H1 (cell line): ENCODE measurements around the gene KRTDAP. TPM values are rescaled to one million over a fixed set of nuclear protein-coding genes. Genes with fewer than 3 reads are reported as not detected.
A peak's percentile ranks its signal among the peaks of the same experiment; 100 is the strongest.

Source experiments
- CTCF ChIA-PET: fragments of 300-600 bp; sonication (Branson Sonifier 250); formaldehyde crosslinking; loops from one replicate; lab custom pipeline; 2021; ENCODE audit not compliant: partially characterized antibody; lab: Charles Lee
- POLR2A ChIA-PET: fragments of 300-600 bp; sonication (Branson Sonifier 250); formaldehyde crosslinking; loops from one replicate; lab custom pipeline; 2021; ENCODE audit warnings: inconsistent platforms; ENCODE audit not compliant: partially characterized antibody; lab: Charles Lee
- DNase-seq, 2 experiments: peaks; one replicate each; pipeline versions ENCODE4 v3.0.0 to v3.0.0-alpha.2; 2010 to 2022; ENCODE audit warnings: low spot score in 2 of 2, low read depth in 1 of 2, mixed read lengths in 1 of 2
- FAIRE-seq: peaks from 2 replicates; lab custom pipeline; 2011; peaks lifted over from hg19 to GRCh38; lab: Jason Lieb, UNC
- H2AFZ ChIP-seq: 2 replicates; pipeline ENCODE4 v1.8.1; 2012; ENCODE audit warnings: low read length, inconsistent platforms
- H2AK5ac ChIP-seq: 2 replicates; pipeline ENCODE4 v1.6.1; 2013; ENCODE audit warnings: low read depth, low read length
- H2BK120ac ChIP-seq: replicated peaks from 2 replicates; pipeline ENCODE3; 2013; ENCODE audit warnings: low read depth, low read length, inconsistent platforms
- H2BK12ac ChIP-seq: 2 replicates; pipeline ENCODE4 v1.6.1; 2013; ENCODE audit warnings: low read depth, low read length
- H2BK15ac ChIP-seq: 2 replicates; pipeline ENCODE4 v1.6.1; 2013; ENCODE audit warnings: low read length
- H2BK20ac ChIP-seq: 2 replicates; pipeline ENCODE4 v1.6.1; 2013; ENCODE audit warnings: low read length
- H2BK5ac ChIP-seq: 2 replicates; pipeline ENCODE4 v1.6.1; 2013; ENCODE audit warnings: low read depth, low read length
- H3K14ac ChIP-seq: 2 replicates; pipeline ENCODE4 v1.6.1; 2013; ENCODE audit warnings: inconsistent platforms; ENCODE audit not compliant: insufficient read length
- H3K18ac ChIP-seq: 2 replicates; pipeline ENCODE4 v1.6.1; 2013; ENCODE audit warnings: low read length; ENCODE audit errors: extremely low read depth
- H3K23ac ChIP-seq: 2 replicates; pipeline ENCODE4 v1.6.1; 2013; ENCODE audit warnings: inconsistent platforms; ENCODE audit not compliant: insufficient read length
- H3K23me2 ChIP-seq: 2 replicates; pipeline ENCODE4 v1.6.1; 2013; ENCODE audit warnings: low read depth, low read length
- H3K27ac ChIP-seq: 2 replicates; pipeline ENCODE4 v1.6.1; 2011; ENCODE audit warnings: low read depth, low read length, inconsistent platforms
- H3K27me3 ChIP-seq, 4 experiments: replicated peaks in 1 of 4; 1 replicate in 1 of 4; 2 replicates in 3 of 4; pipeline versions ENCODE4 v1.6.1 to v1.8.1; 2011 to 2013; ENCODE audit warnings: low read length in 3 of 4, mild to moderate bottlenecking in 3 of 4, inconsistent platforms in 2 of 4, mixed read lengths in 2 of 4, moderate library complexity in 1 of 4; ENCODE audit not compliant: control insufficient read depth in 3 of 4, insufficient read depth in 3 of 4; ENCODE audit errors: extremely low read depth in 1 of 4
- H3K36me3 ChIP-seq, 4 experiments: 2 replicates each; pipeline versions ENCODE4 v1.6.1 to v1.8.1; 2011 to 2013; ENCODE audit warnings: mild to moderate bottlenecking in 4 of 4, low read length in 3 of 4, moderate library complexity in 2 of 4, control low read depth in 1 of 4, inconsistent platforms in 1 of 4; ENCODE audit not compliant: insufficient read depth in 4 of 4, control insufficient read depth in 2 of 4
- H3K4ac ChIP-seq: replicated peaks from 2 replicates; pipeline ENCODE3; 2013; ENCODE audit warnings: low read length, low read depth, mixed read lengths, inconsistent platforms; ENCODE audit not compliant: insufficient read length
- H3K4me1 ChIP-seq, 4 experiments: replicated peaks in 1 of 4; 1 replicate in 1 of 4; 2 replicates in 3 of 4; pipeline versions ENCODE4 v1.6.1 to v1.8.1; 2011 to 2013; ENCODE audit warnings: low read length in 3 of 4, inconsistent platforms in 2 of 4, mixed read lengths in 1 of 4; ENCODE audit not compliant: insufficient read depth in 4 of 4, control insufficient read depth in 3 of 4
- H3K4me2 ChIP-seq, 2 experiments: 2 replicates each; pipeline versions ENCODE4 v1.6.1 to v1.8.1; 2011 to 2013; ENCODE audit warnings: low read depth in 2 of 2, low read length in 2 of 2, control low read depth in 1 of 2, inconsistent platforms in 1 of 2, mild to moderate bottlenecking in 1 of 2; ENCODE audit not compliant: insufficient read depth in 1 of 2
- H3K4me3 ChIP-seq, 4 experiments: fragments of 200-600, 300-600 bp in 1 of 4; sonication (generic), shearing (Covaris generic), sonication (Bioruptor Twin) in 1 of 4; 2 replicates each; pipeline versions ENCODE4 v1.5.1 to v1.8.1; 2011 to 2016; ENCODE audit warnings: low read length in 4 of 4, low read depth in 3 of 4, control low read depth in 2 of 4, inconsistent platforms in 2 of 4, mild to moderate bottlenecking in 2 of 4, mixed read lengths in 1 of 4, moderate library complexity in 1 of 4; ENCODE audit not compliant: insufficient read depth in 2 of 4; ENCODE audit errors: extremely low read depth in 1 of 4
- H3K56ac ChIP-seq: replicated peaks from 2 replicates; pipeline ENCODE3; 2013; ENCODE audit warnings: low read depth, mild to moderate bottlenecking, mixed read lengths, low read length, inconsistent platforms; ENCODE audit not compliant: insufficient read length
- H3K79me1 ChIP-seq: 2 replicates; pipeline ENCODE4 v1.6.1; 2013; ENCODE audit warnings: low read depth, low read length, control low read depth
- H3K79me2 ChIP-seq, 2 experiments: 2 replicates each; pipeline versions ENCODE4 v1.6.1 to v1.8.1; 2012 to 2013; ENCODE audit warnings: low read length in 2 of 2, mild to moderate bottlenecking in 2 of 2, inconsistent platforms in 1 of 2; ENCODE audit not compliant: insufficient read depth in 2 of 2, control insufficient read depth in 1 of 2
- H3K9ac ChIP-seq, 4 experiments: replicated peaks in 1 of 4; 1 replicate in 1 of 4; 2 replicates in 3 of 4; pipeline versions ENCODE4 v1.6.1 to v1.8.1; 2011 to 2013; ENCODE audit warnings: low read depth in 3 of 4, low read length in 3 of 4, control low read depth in 2 of 4, mild to moderate bottlenecking in 2 of 4, moderate library complexity in 2 of 4, inconsistent platforms in 1 of 4; ENCODE audit errors: extremely low read depth in 1 of 4
- H3K9me3 ChIP-seq, 2 experiments: 2 replicates each; pipeline versions ENCODE4 v1.6.1 to v1.8.1; 2012 to 2013; ENCODE audit warnings: mild to moderate bottlenecking in 2 of 2, moderate library complexity in 2 of 2, control low read depth in 1 of 2, inconsistent platforms in 1 of 2, low read depth in 1 of 2, low read length in 1 of 2, mixed read lengths in 1 of 2; ENCODE audit not compliant: insufficient read depth in 2 of 2
- H4K20me1 ChIP-seq, 2 experiments: replicated peaks in 1 of 2; 2 replicates each; pipeline versions ENCODE3 to v1.8.1; 2011 to 2013; ENCODE audit warnings: inconsistent platforms in 2 of 2, low read length in 2 of 2, mild to moderate bottlenecking in 1 of 2; ENCODE audit not compliant: insufficient read depth in 2 of 2, control insufficient read depth in 1 of 2
- H4K5ac ChIP-seq: 2 replicates; pipeline ENCODE4 v1.6.1; 2013; ENCODE audit warnings: low read length, low read depth, mixed read lengths, inconsistent platforms; ENCODE audit not compliant: insufficient read length
- H4K8ac ChIP-seq: 2 replicates; pipeline ENCODE4 v1.8.0; 2013; ENCODE audit warnings: mild to moderate bottlenecking, moderate library complexity, low read length, inconsistent platforms; ENCODE audit not compliant: insufficient read depth; ENCODE audit errors: extremely low read depth
- H4K91ac ChIP-seq: replicated peaks from 2 replicates; pipeline ENCODE3; 2013; ENCODE audit warnings: low read length, mixed read lengths, inconsistent platforms; ENCODE audit not compliant: insufficient read length
- BRCA1 ChIP-seq: IDR thresholded peaks from 2 replicates; pipeline ENCODE4 v1.6.1; 2012; ENCODE audit warnings: low read depth, low read length, improper control_type of control experiment
- CHD1 ChIP-seq: IDR thresholded peaks from 2 replicates; pipeline ENCODE4 v1.6.1; 2012; ENCODE audit warnings: low read depth, low read length, improper control_type of control experiment
- CREB1 ChIP-seq: IDR thresholded peaks from 2 replicates; pipeline ENCODE4 v1.6.1; 2012; ENCODE audit warnings: inconsistent platforms
- EGR1 ChIP-seq: IDR thresholded peaks from 2 replicates; pipeline ENCODE4 v1.6.1; 2011; ENCODE audit warnings: low read depth, low read length, borderline replicate concordance
- JUN ChIP-seq: IDR thresholded peaks from 2 replicates; pipeline ENCODE4 v1.6.1; 2011; ENCODE audit warnings: low read depth, mild to moderate bottlenecking, improper control_type of control experiment, low read length
- KDM5A ChIP-seq: fragments of 200-600 bp; IDR thresholded peaks from 2 replicates; pipeline ENCODE4 v1.7.1; 2012; ENCODE audit warnings: mild to moderate bottlenecking, low read length, inconsistent platforms, mixed read lengths
- NRF1 ChIP-seq: IDR thresholded peaks from 2 replicates; pipeline ENCODE4 v1.6.1; 2011; ENCODE audit warnings: mild to moderate bottlenecking, low read depth, low read length, improper control_type of control experiment
- RAD21 ChIP-seq, 2 experiments: IDR thresholded peaks in 1 of 2; conservative IDR thresholded peaks in 1 of 2; 2 replicates each; pipeline ENCODE4 v1.6.1; 2011; ENCODE audit warnings: low read depth in 2 of 2, low read length in 2 of 2, improper control_type of control experiment in 1 of 2, inconsistent platforms in 1 of 2, mild to moderate bottlenecking in 1 of 2, moderate library complexity in 1 of 2
- SP1 ChIP-seq: IDR thresholded peaks from 2 replicates; pipeline ENCODE4 v1.6.1; 2011; ENCODE audit warnings: low read depth, low read length
- SP2 ChIP-seq: IDR thresholded peaks from 2 replicates; pipeline ENCODE4 v1.6.1; 2012; ENCODE audit warnings: mild to moderate bottlenecking, low read length, inconsistent platforms
- TEAD4 ChIP-seq: IDR thresholded peaks from 2 replicates; pipeline ENCODE4 v1.6.1; 2012; ENCODE audit warnings: low read depth, low read length, inconsistent platforms, mixed read lengths
- WGBS, 2 experiments: shearing (Covaris generic) in 1 of 2; methylation state at CpG; one replicate each; pipeline versions ENCODE4 v1.1.6 to v1.1.7; 2013 to 2015; ENCODE audit warnings: low lambda C conversion rate in 2 of 2, mixed read lengths in 2 of 2, inconsistent platforms in 1 of 2, low coverage in 1 of 2, missing lambda C conversion rate in 1 of 2; ENCODE audit not compliant: insufficient replicate concordance in 2 of 2, insufficient coverage in 1 of 2, insufficient read length in 1 of 2; ENCODE audit errors: extremely low coverage in 1 of 2, missing lambda C conversion rate in 1 of 2; 5-methylcytosine and 5-hydroxymethylcytosine counted together
- polyA plus RNA-seq, 7 experiments: library from polyadenylated mRNA; depleted of rRNA in 3 of 7; stranded (reverse) in 5 of 7; unstranded in 2 of 7; fragments of >200 nt in 5 of 7; fragments of 200-250 nt in 2 of 7; gene quantifications; 1 replicate in 5 of 7; 2 replicates in 1 of 7; 4 replicates in 1 of 7; pipeline versions ENCODE4 v1.2.1 to v1.2.3, GENCODE V29; 2011 to 2013; ENCODE audit warnings: missing spikeins in 2 of 7, mixed read lengths in 2 of 7
- total RNA-seq: library from RNA; stranded (reverse); fragmentation: NEBNext Ultra II Directional; extraction: Animal tissue kit (Norgen Biotek cat#: 25700); gene quantifications from 2 replicates; pipeline ENCODE4 v1.2.1, GENCODE V29; 2021
- TF ChIP-seq, protein P1 (sequence below): IDR thresholded peaks from 2 replicates; pipeline ENCODE4 v1.6.1; 2012; ENCODE audit warnings: inconsistent platforms
- TF ChIP-seq, protein P2 (sequence below): IDR thresholded peaks from 2 replicates; pipeline ENCODE4 v1.6.1; 2011; ENCODE audit warnings: low read length, improper control_type of control experiment

Gene KRTDAP
- total and polyA plus RNA-seq, 2 of the 8 experiments (the other 6 are each of a cell fraction or from before 2014, with no cell fraction given): 0.69 to 0.88 TPM

DNA sequence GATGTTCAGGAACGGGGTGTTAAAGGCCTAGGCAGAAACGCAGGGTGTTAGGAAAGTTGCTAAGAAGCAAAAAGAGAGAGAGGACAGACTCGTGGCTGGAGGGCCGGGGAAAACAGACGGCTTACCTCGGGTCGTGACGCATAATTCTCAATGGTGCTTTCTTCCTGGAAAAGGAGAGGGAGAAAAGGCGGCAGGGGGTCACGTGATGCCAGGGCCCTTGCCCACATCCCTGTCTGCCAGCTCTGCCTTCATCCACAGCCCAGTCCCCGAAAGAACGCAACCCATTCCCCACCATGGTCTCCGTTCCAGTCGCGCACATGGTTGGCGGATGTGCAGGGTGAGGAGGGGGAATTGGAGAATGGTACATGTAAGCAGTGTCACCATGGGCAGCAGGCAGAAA, 1.6 kb downstream of the KRTDAP start:
- Histone ChIP-seq H3K14ac (no peak overlapping the region), H2BK15ac (no peak overlapping the region), H4K91ac (no peak overlapping the region), H2AFZ (no peak overlapping the region), H3K23ac (no peak overlapping the region), H3K56ac (no peak overlapping the region), H3K79me1 (no peaks in the 10 kb centered on the region; the same call in 1 of the 2 replicates), H3K27ac (no peak overlapping the region), H2AK5ac (no peak overlapping the region), H3K9ac (peak overlapping the region in 1 of 4 experiments; percentile 4; a peak in 2 of 7 replicates), H3K27me3 (no peaks in the 10 kb centered on the region; a peak in 2 of 7 replicates), H3K4me2 (no peak overlapping the region), H3K18ac (no peak overlapping the region), H4K20me1 (peaks cover 0 to under 1% of the 10 kb centered on the region in 2 experiments), H3K9me3 (no peaks in the 10 kb centered on the region), H3K4ac (no peak overlapping the region), H4K8ac (no peak overlapping the region), H2BK5ac (no peak overlapping the region), H2BK20ac (no peak overlapping the region), H4K5ac (no peak overlapping the region), H3K4me1 (no peaks in the 10 kb centered on the region), H2BK120ac (no peak overlapping the region), H3K4me3 (no peak overlapping the region), H2BK12ac (no peak overlapping the region), H3K23me2 (no peaks in the 10 kb centered on the region; the same call in 1 of the 2 replicates), H3K79me2 (no peaks in the 10 kb centered on the region), H3K36me3 (no peaks in the 10 kb centered on the region)
- WGBS, 2 experiments: 87% methylated on average over 14 of the region's 16 CpGs; no CpG with 5 or more reads in 1 of the 2 experiments
- ChIA-PET POLR2A (interaction anchor here (2.4 to 4.3 kb wide), 2 partner anchors 9 to 18 kb away, joined by 8 to 27 read pairs; no protein-coding TSS in a partner anchor), CTCF (interaction anchor here (0.6 to 3.6 kb wide), 10 partner anchors 9 to 314 kb away, joined by 3 to 22 read pairs (median 3); no protein-coding TSS in a partner anchor)
- FAIRE-seq (no peak), DNase-seq (no peak)
- no peak for TF ChIP-seq CHD1
- TF ChIP-seq KDM5A: no peak
- no peak for TF ChIP-seq JUN
- no peak for TF ChIP-seq RAD21 (IDR thresholded peaks at IDR 0.05 in 1 of 2, conservative IDR thresholded peaks at IDR 0.05 in 1 of 2; ENCODE audit: low read depth in 2 of 2, low read length in 2 of 2)
- TF ChIP-seq BRCA1: no peak
- TF ChIP-seq, protein P1, sequence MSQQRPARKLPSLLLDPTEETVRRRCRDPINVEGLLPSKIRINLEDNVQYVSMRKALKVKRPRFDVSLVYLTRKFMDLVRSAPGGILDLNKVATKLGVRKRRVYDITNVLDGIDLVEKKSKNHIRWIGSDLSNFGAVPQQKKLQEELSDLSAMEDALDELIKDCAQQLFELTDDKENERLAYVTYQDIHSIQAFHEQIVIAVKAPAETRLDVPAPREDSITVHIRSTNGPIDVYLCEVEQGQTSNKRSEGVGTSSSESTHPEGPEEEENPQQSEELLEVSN: no peak
- TF ChIP-seq CREB1: no peak
- no peak for TF ChIP-seq SP1
- TF ChIP-seq, protein P2, sequence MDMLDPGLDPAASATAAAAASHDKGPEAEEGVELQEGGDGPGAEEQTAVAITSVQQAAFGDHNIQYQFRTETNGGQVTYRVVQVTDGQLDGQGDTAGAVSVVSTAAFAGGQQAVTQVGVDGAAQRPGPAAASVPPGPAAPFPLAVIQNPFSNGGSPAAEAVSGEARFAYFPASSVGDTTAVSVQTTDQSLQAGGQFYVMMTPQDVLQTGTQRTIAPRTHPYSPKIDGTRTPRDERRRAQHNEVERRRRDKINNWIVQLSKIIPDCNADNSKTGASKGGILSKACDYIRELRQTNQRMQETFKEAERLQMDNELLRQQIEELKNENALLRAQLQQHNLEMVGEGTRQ: no peak
- TF ChIP-seq TEAD4: no peak
- TF ChIP-seq SP2: no peak
- TF ChIP-seq NRF1: no peak
- no peak for TF ChIP-seq EGR1
